Naive thymus-derived CD4-positive, alpha-beta T cell (primary cell): ENCODE results near the gene KIAA0040. TPM values are rescaled to one million over a fixed set of nuclear protein-coding genes. Genes with fewer than 3 reads are reported as not detected.
A peak's percentile ranks its signal among the peaks of the same experiment; 100 is the strongest.

ENCODE experiments used
- ATAC-seq: fragments of 150-1000 bp; cut with Tn5 transposase; 2 replicates; pipeline ENCODE4 v1.10.0; 2021; ENCODE audit warnings: mild to moderate bottlenecking, moderate library complexity
- CTCF ChIA-PET: fragments of 350-600 bp; sonication (Branson Sonifier 250); formaldehyde crosslinking; loops from one replicate; lab custom pipeline; 2021; ENCODE audit warnings: antibody characterized with exemption; lab: Charles Lee
- POLR2A ChIA-PET: fragments of 350-600 bp; sonication (Branson Sonifier 250); formaldehyde crosslinking; loops from one replicate; lab custom pipeline; 2021; ENCODE audit warnings: antibody characterized with exemption, inconsistent platforms; lab: Charles Lee
- DNase-seq, 9 donors: peaks; one replicate each; pipeline versions ENCODE4 v3.0.0 to v3.0.0-alpha.2; 2020 to 2022; ENCODE audit warnings: mixed read lengths in 1 of 9
- H3K27ac ChIP-seq: one replicate; pipeline ENCODE4 v1.7.0; 2013; ENCODE audit warnings: mild to moderate bottlenecking, low read depth, low read length, moderate library complexity
- H3K27me3 ChIP-seq, 2 donors: one replicate each; pipeline ENCODE4 v1.7.0; 2013; ENCODE audit warnings: low read length in 2 of 2, mild to moderate bottlenecking in 2 of 2, moderate library complexity in 2 of 2; ENCODE audit not compliant: control insufficient read depth in 2 of 2, insufficient read depth in 2 of 2
- H3K36me3 ChIP-seq, 3 experiments: 1 replicate in 2 of 3; 2 replicates in 1 of 3; pipeline ENCODE4 v1.7.0; 2013; ENCODE audit warnings: low read length in 3 of 3, mild to moderate bottlenecking in 3 of 3, moderate library complexity in 1 of 3; ENCODE audit not compliant: insufficient read depth in 3 of 3, control insufficient read depth in 2 of 3
- H3K4me1 ChIP-seq, 2 donors: one replicate each; pipeline ENCODE4 v1.7.0; 2013; ENCODE audit warnings: low read length in 2 of 2, mild to moderate bottlenecking in 2 of 2, moderate library complexity in 1 of 2; ENCODE audit not compliant: control insufficient read depth in 2 of 2, insufficient read depth in 2 of 2
- H3K4me3 ChIP-seq: 2 replicates; pipeline ENCODE4 v1.7.0; 2013; ENCODE audit warnings: mild to moderate bottlenecking, low read length
- H3K9me3 ChIP-seq, 3 experiments: 1 replicate in 2 of 3; 2 replicates in 1 of 3; pipeline ENCODE4 v1.7.0; 2013; ENCODE audit warnings: low read length in 3 of 3; ENCODE audit not compliant: control insufficient read depth in 2 of 3
- H3K27ac Mint-ChIP-seq, 9 donors: one replicate each; pipeline ENCODE4 v1.8.0; 2020 to 2022; ENCODE audit warnings: mixed read lengths in 9 of 9, mild to moderate bottlenecking in 8 of 9, moderate library complexity in 5 of 9, inconsistent platforms in 2 of 9
- H3K27me3 Mint-ChIP-seq, 5 donors: one replicate each; pipeline ENCODE4 v1.8.0; 2021 to 2022; ENCODE audit warnings: mixed read lengths in 5 of 5, mild to moderate bottlenecking in 1 of 5
- H3K36me3 Mint-ChIP-seq, 5 donors: one replicate each; pipeline ENCODE4 v1.8.0; 2020 to 2022; ENCODE audit warnings: mixed read lengths in 5 of 5, mild to moderate bottlenecking in 3 of 5, inconsistent platforms in 1 of 5
- H3K4me1 Mint-ChIP-seq, 7 donors: one replicate each; pipeline ENCODE4 v1.8.0; 2020 to 2022; ENCODE audit warnings: mixed read lengths in 7 of 7, mild to moderate bottlenecking in 3 of 7, inconsistent platforms in 1 of 7
- H3K4me3 Mint-ChIP-seq, 10 donors: one replicate each; pipeline ENCODE4 v1.8.0; 2020 to 2022; ENCODE audit warnings: mild to moderate bottlenecking in 10 of 10, mixed read lengths in 10 of 10, moderate library complexity in 6 of 10, inconsistent platforms in 2 of 10
- H3K9me3 Mint-ChIP-seq, 11 donors: one replicate each; pipeline ENCODE4 v1.8.0; 2020 to 2022; ENCODE audit warnings: mixed read lengths in 11 of 11, mild to moderate bottlenecking in 4 of 11, inconsistent platforms in 1 of 11, moderate library complexity in 1 of 11
- intact Hi-C, 2 donors: fragments of 100-400 bp; cut with micrococcal nuclease; formaldehyde crosslinking; loops; one replicate each; pipeline ENCODE4 v1.15.1; 2023
- polyA plus RNA-seq, 2 donors: library from polyadenylated mRNA; unstranded; fragments of 300-500 nt; fragmentation: Illumina TruSeq; gene quantifications; one replicate each; pipeline ENCODE4 v1.2.3, GENCODE V29; 2021
- total RNA-seq, 6 experiments: library from RNA in 5 of 6; stranded (reverse) in 5 of 6; gene quantifications; 1 replicate in 5 of 6; 2 replicates in 1 of 6; pipeline ENCODE4 v1.2.3 and lab custom pipeline; 2021 to 2026

KIAA0040 gene
- total and polyA plus RNA-seq, 7 experiments from 2014 or later: 21.7 to 88.1 (median 30.2) TPM

DNA sequence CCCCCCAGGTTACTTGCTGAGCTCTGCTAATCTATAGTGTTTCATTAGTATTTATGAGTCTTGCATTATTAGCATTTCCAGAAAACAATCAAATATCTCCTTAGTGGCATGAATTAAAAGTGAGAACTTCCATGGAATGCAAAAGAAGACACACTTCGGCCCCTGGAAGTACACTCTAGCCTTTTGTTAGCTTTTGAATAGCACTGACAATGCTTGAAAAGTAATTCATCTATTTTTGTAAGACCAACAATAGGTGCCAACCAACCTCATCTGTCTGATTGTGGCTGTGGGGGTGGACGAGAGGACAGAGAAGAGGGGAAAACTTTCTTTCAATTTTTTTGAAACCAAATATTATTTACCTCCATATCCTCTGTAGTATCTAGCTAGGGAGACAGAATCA lies 27.8 kb downstream of the KIAA0040 start:
- Histone ChIP-seq H3K36me3 (peaks cover 9 to 76% (median 11%) of the 10 kb centered on the region in 3 experiments), H3K27me3 (no peaks in the 10 kb centered on the region), H3K4me3 (no peak overlapping the region), H3K27ac (no peak overlapping the region), H3K4me1 (no peaks in the 10 kb centered on the region), H3K9me3 (no peaks in the 10 kb centered on the region)
- no peaks in the 10 kb centered on the region for H3K27me3 Mint-ChIP-seq
- CTCF ChIA-PET: interaction anchor here (1.4 to 5.2 kb wide), 4 partner anchors 8 to 154 kb away, joined by 3 to 21 read pairs (median 8); no protein-coding TSS in a partner anchor
- POLR2A ChIA-PET: no interaction called here
- intact Hi-C loops: no loop called here
- H3K9me3 Mint-ChIP-seq: peaks cover 0 to 1% (median 0%) of the 10 kb centered on the region in 11 donors
- ATAC-seq: no peak
- peaks cover 34 to 72% (median 36%) of the 10 kb centered on the region in 5 donors for H3K36me3 Mint-ChIP-seq
- peaks cover 20 to 50% (median 46%) of the 10 kb centered on the region in 7 donors for H3K4me1 Mint-ChIP-seq
- peak overlapping the region in 1 of 9 donors; percentile 57 for H3K27ac Mint-ChIP-seq
- no peak overlapping the region for H3K4me3 Mint-ChIP-seq
- DNase-seq: no peak

- no peak overlapping the region for H3K4me3 Mint-ChIP-seq
- Histone ChIP-seq H3K4me1 (no peaks in the 10 kb centered on the region), H3K9me3 (no peaks in the 10 kb centered on the region), H3K36me3 (peaks cover 9 to 83% (median 11%) of the 10 kb centered on the region in 3 experiments), H3K4me3 (no peak overlapping the region), H3K27me3 (no peaks in the 10 kb centered on the region), H3K27ac (no peak overlapping the region)
- peaks cover 0 to 1% (median 0%) of the 10 kb centered on the region in 11 donors for H3K9me3 Mint-ChIP-seq
- H3K27me3 Mint-ChIP-seq: no peaks in the 10 kb centered on the region
- no peak for ATAC-seq
- H3K4me1 Mint-ChIP-seq: peaks cover 14 to 45% (median 35%) of the 10 kb centered on the region in 7 donors
- ChIA-PET CTCF (interaction anchor here (1.6 to 5.2 kb wide), 3 partner anchors 9 to 13 kb away, joined by 4 to 21 read pairs (median 12); no protein-coding TSS in a partner anchor), POLR2A (no interaction called here)
- no peak for DNase-seq
- peak overlapping the region in 8 of 9 donors; percentile 18 to 77 (median 60) for H3K27ac Mint-ChIP-seq
- intact Hi-C loops: no loop called here
- peaks cover 35 to 70% (median 40%) of the 10 kb centered on the region in 5 donors for H3K36me3 Mint-ChIP-seq
Observed at GRCh38 chr1:175163702-175164101, 28.9 kb downstream of the KIAA0040 start.

GRCh38 chr1:175162955-175163354 lies 29.6 kb downstream of the KIAA0040 start:
- ATAC-seq (no peak), DNase-seq (no peak)
- H3K36me3 Mint-ChIP-seq: peaks cover 31 to 72% (median 38%) of the 10 kb centered on the region in 5 donors
- POLR2A ChIA-PET: no interaction called here
- H3K27me3 ChIP-seq: no peaks in the 10 kb centered on the region
- H3K9me3 Mint-ChIP-seq: peaks cover 0 to 1% (median 0%) of the 10 kb centered on the region in 11 donors
- no peak overlapping the region for H3K4me3 Mint-ChIP-seq
- H3K36me3 ChIP-seq: peaks cover 9 to 83% (median 11%) of the 10 kb centered on the region in 3 experiments
- H3K27ac Mint-ChIP-seq: peak overlapping the region in 4 of 9 donors; percentile 39 to 77 (median 56)
- no peaks in the 10 kb centered on the region for H3K27me3 Mint-ChIP-seq
- no peaks in the 10 kb centered on the region for H3K4me1 ChIP-seq
- CTCF ChIA-PET: interaction anchor here (5.2 kb wide), 1 partner anchor 12 kb away, joined by 21 read pairs; no protein-coding TSS in a partner anchor
- no peaks in the 10 kb centered on the region for H3K9me3 ChIP-seq
- peaks cover 10 to 44% (median 30%) of the 10 kb centered on the region in 7 donors for H3K4me1 Mint-ChIP-seq
- H3K4me3 ChIP-seq: no peak overlapping the region
- no peak overlapping the region for H3K27ac ChIP-seq
- intact Hi-C loops: no loop called here

DNA sequence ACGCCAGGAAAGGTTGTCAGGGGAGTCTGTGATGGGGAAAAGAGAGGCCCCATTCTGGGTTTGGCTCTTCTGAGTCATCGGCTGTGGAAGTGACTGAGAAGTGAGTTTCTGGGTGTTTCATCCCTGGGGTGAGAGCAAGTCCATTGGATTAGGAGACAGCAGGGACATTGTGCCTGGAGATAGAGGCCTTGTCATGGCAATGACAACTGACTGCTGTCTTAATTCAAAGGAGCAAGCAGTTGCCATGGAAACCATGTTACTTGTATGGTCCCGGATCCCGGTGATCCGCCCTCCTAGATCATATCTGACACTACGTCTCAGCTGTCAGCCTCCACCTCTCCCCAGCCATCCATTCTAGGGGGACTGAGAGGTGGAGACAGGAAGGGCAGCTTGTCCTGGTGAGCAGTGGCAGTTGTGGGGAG lies 34.4 kb downstream of the KIAA0040 start:
- ChIA-PET CTCF (interaction anchor here (2.4 kb wide), 1 partner anchor 161 kb away, joined by 19 read pairs; no protein-coding TSS in a partner anchor), POLR2A (no interaction called here)
- Mint-ChIP-seq H3K27ac (peak overlapping the region in 3 of 9 donors; percentile 25 to 41 (median 26)), H3K27me3 (peaks cover 7 to 12% (median 9%) of the 10 kb centered on the region in 5 donors), H3K36me3 (peaks cover 17 to 39% (median 24%) of the 10 kb centered on the region in 5 donors), H3K9me3 (peaks cover 0 to 1% (median 0%) of the 10 kb centered on the region in 11 donors), H3K4me1 (peaks cover 7 to 53% (median 27%) of the 10 kb centered on the region in 7 donors), H3K4me3 (no peak overlapping the region)
- H3K36me3 ChIP-seq: peaks cover 0 to 37% (median 0%) of the 10 kb centered on the region in 3 experiments
- no peaks in the 10 kb centered on the region for H3K9me3 ChIP-seq
- H3K27ac ChIP-seq: no peak overlapping the region
- no peaks in the 10 kb centered on the region for H3K27me3 ChIP-seq
- intact Hi-C loops: loop anchor here in 1 of 2 donors (10.0 kb wide), 1 partner anchor 1307 kb away; the partner anchor contains the start of gene PAPPA2
- DNase-seq: no peak
- no peak for ATAC-seq
- peaks cover 0 to 9% of the 10 kb centered on the region in 2 donors for H3K4me1 ChIP-seq
- H3K4me3 ChIP-seq: no peak overlapping the region

DNA sequence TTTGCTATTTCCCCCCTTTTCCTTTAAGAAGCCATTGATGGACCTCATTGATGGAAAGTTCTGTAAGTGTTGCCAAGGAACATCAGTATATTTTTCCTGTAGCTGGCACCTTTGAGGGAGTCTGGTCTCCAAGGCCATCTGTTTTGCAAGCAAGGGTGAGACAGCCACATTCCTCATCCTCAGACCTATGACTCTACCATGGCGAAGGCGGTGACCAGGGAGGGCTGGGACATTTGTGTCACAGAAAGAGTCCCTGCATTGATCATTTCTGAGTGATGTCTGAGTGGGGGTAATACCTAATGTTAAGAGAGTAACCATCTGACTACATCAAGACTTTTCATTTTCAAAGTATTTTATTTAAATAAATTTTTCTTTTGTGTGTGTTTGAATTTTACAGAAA lies 35.4 kb downstream of the KIAA0040 start:
- peak overlapping the region in 1 of 9 donors; percentile 20 for H3K27ac Mint-ChIP-seq
- peaks cover 0 to 1% (median 0%) of the 10 kb centered on the region in 11 donors for H3K9me3 Mint-ChIP-seq
- peaks cover 14 to 21% (median 19%) of the 10 kb centered on the region in 5 donors for H3K27me3 Mint-ChIP-seq
- Histone ChIP-seq H3K36me3 (peaks cover 0 to 29% (median 0%) of the 10 kb centered on the region in 3 experiments), H3K9me3 (no peaks in the 10 kb centered on the region), H3K27ac (no peak overlapping the region), H3K27me3 (no peaks in the 10 kb centered on the region), H3K4me1 (peaks cover 0 to 9% of the 10 kb centered on the region in 2 donors), H3K4me3 (no peak overlapping the region)
- ChIA-PET CTCF (interaction anchor here (0.7 to 3.6 kb wide), 4 partner anchors 11 to 163 kb away, joined by 3 to 168 read pairs (median 4); no protein-coding TSS in a partner anchor), POLR2A (interaction anchor here (0.7 kb wide), 1 partner anchor 161 kb away, joined by 4 read pairs; no protein-coding TSS in a partner anchor)
- ATAC-seq (no peak), DNase-seq (no peak)
- intact Hi-C loops: loop anchor here in 1 of 2 donors (10.0 kb wide), 1 partner anchor 1308 kb away; the partner anchor contains the start of gene PAPPA2
- no peak overlapping the region for H3K4me3 Mint-ChIP-seq
- H3K36me3 Mint-ChIP-seq: peaks cover 17 to 37% (median 24%) of the 10 kb centered on the region in 5 donors
- peaks cover 7 to 50% (median 27%) of the 10 kb centered on the region in 7 donors for H3K4me1 Mint-ChIP-seq

DNA sequence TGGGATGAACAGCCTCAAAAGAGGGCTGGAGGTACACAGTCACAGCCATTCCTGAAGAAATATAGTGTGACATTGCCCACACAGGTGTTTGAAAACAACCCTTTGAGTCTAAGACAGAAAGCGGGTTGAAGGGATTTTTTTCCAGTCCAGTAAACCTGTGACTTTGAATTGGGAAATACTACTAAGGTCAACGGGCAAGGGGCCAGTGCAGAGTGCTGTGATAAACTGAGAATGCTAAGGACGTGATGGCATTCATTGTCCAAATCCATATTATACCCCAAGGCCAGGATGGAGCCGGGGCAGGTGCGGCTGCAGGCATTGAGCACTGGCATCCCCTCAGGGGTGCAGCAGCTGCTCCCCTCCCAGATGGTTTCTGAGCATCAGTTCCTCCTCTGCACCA lies 36.6 kb downstream of the KIAA0040 start:
- DNase-seq (no peak), ATAC-seq (no peak)
- Histone ChIP-seq H3K27me3 (no peaks in the 10 kb centered on the region), H3K36me3 (peaks cover 0 to 18% (median 0%) of the 10 kb centered on the region in 3 experiments), H3K4me1 (peaks cover 0 to 9% of the 10 kb centered on the region in 2 donors), H3K9me3 (no peaks in the 10 kb centered on the region), H3K4me3 (no peak overlapping the region), H3K27ac (no peak overlapping the region)
- no peaks in the 10 kb centered on the region for H3K9me3 Mint-ChIP-seq
- intact Hi-C loops: loop anchor here (1.0 to 10.0 kb wide), 7 partner anchors 33 to 1309 kb away; partner anchors contain the start of gene PAPPA2 (in 1 of the 2)
- peaks cover 23 to 34% (median 31%) of the 10 kb centered on the region in 5 donors for H3K27me3 Mint-ChIP-seq
- H3K27ac Mint-ChIP-seq: peak overlapping the region in 1 of 9 donors; percentile 36
- H3K4me1 Mint-ChIP-seq: peaks cover 8 to 43% (median 20%) of the 10 kb centered on the region in 7 donors
- ChIA-PET CTCF (interaction anchor here (0.6 to 3.6 kb wide), 15 partner anchors 8 to 1482 kb away, joined by 3 to 168 read pairs (median 4); no protein-coding TSS in a partner anchor), POLR2A (interaction anchor here (1.5 kb wide), 1 partner anchor 132 kb away, joined by 4 read pairs; no protein-coding TSS in a partner anchor)
- H3K36me3 Mint-ChIP-seq: peaks cover 10 to 29% (median 19%) of the 10 kb centered on the region in 5 donors
- H3K4me3 Mint-ChIP-seq: no peak overlapping the region
